ENCODE measurements around the gene ARHGAP26.

ARHGAP26 gene

DNA sequence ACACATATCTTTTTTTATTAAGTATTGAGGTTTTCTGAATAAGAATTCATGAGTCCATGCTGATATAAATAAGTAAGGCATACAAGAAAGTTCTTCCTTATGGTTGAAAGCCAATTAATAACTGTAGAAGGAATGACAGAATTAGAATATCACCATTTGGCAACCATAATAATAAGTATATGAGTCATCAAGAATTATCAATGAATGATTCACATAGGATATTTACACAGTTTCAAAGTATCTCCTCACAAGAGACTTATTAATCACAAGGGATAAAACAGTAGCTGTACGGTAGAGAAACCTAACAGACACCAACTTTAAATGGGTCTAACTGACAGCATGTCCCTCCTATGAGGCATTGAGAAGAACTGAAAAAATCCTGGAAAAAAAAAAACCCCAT, 471.7 kb downstream of the ARHGAP26 start:
- DNase-seq: no peak

DNA sequence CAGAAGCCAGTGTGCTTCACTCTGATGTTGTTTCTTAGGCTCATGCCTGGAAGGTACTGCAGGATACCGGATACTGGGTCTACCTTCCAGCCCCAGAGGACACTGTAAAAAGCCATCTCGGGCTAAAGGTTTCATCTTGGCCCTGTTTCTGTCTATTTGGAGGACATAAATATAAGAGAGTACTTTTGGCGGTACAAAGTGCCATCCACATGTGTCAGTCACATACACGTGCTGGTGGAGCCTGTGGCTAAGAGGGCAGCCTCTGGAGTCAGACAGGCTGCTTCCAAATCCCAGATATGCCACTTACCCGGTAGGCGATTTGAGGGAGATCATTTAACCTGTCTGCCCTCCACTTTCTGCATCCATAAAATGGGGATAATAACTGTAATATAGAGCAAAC, 472.9 kb downstream of the ARHGAP26 start:
- DNase-seq: no peak

DNA sequence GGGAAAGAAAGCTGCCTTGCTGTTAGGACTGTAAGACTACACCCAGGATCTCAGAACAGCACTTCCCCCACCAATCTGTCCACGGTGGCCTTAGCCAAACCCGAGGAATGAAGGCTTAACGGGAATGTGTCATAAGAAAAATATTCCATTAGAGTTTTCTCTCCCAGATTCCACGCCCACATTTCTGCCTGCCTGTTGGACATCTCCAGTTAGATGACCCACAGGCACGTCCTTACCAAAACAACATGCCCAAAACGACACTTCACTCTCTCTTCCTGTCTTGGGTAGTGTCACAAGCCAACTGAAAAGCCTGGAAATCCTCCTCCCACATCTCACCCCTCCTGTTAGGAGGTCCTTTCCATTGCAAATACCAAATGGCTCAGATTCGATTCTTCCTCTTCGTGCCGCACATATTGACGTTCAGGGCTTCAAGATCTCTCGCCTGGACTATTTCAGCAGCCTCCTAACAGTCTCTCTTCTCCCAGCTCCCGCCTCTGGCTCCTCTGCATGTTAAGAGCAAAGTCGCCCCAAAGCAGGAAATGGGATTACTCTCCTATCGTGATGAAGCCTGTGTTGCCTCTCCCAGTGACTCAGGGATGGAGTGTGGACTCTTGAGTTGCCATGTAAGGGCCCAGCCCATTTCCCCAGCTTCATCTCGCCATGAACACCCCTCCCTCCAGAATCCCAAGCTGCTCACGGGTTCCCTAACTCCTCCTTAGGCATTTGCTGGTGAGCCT, 474.0 kb downstream of the ARHGAP26 start:
- no peak for DNase-seq

DNA sequence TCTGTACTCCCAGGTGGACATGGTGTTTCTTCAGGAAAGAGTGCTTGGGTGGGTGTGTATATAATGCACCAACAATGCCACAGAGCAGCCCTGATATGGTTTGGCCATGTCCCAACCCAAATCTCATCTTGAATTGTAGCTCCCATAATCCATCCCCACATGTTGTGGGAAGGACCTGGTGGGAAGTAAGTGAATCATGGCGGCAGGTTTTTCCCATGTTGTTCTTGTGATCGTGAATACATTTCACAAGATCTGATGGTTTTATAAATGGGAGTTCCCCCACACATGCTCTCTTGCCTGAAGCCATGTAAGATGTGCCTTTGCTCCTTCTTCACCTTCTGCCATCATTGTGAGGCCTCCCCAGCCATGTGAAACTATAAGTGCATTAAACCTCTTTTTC, 474.8 kb downstream of the ARHGAP26 start:
- DNase-seq: no peak

DNA sequence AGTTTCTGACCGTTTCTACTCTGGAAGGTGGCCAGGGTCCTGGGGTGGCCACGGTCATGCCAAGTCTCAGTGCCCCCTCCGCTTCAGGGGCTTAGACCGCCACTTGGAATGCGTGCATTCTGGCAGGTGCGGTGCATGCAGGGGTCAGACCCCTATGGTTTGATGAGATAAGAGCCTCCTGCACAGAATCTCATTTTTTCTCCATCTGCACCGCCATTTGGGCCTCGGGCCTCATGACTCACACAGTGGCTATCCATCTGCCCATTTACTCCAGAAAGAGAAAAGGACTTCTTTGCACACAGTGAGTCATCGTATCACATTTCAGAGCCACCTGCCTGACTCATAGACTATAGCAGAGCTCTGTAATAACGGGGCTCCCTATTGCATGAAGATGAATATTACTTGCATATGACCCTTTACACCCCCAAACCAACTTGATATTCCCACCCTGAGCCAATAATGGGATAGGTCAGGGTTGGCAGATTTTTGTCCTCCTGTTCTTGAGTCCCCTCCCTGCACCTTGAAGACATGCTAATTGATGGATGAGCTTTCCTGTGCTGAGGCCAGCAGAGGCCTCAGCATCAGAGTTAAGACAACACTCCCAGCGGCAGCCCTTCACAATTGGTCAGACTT, 475.9 kb downstream of the ARHGAP26 start:
- no peak for DNase-seq

DNA sequence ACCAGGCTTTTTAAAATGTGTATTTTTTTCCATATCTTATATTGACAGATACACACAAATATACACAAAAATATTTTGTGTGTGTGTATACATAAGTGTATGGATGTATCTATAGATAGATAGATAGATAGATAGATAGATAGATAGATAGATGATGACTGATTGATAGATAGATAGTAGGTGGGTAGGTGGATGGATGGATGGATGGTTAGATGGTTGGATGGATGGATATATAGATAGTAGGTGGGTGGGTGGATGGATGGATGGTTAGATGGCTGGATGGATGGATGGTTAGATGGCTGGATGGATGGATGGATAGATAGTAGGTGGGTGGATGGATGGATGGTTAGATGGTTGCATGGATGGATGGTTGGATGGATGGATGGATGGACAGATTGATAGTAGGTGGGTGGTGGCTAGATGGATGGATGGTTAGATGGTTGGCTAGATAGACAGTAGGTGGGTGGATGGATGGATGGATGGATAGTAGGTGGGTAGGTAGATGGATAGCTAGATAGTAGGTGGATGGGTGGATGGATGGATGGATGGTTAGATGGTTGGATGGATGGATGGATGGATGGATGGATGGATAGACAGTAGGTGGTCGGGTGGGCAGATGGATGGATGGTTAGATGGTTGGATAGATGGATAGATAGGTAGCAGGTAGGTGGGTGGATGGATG, 477.1 kb downstream of the ARHGAP26 start:
- DNase-seq: no peak

DNA sequence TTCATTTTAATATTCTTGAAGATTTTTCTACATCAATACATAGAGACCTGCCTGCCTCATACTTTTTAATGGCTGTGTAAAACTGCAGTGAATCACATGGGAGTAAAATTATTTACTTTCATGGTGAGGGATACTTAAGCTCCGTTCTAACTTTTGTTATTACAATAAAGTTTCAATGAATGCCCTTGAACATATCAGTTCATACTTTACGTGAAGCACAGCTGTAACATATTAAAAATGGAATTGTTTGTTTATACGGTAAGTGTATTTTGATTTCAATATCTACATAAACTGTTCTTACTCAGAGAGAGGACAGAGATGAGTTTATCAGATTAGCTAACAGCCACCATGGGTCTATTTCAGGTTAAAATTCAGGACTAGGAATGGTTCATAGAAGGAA, 478.2 kb downstream of the ARHGAP26 start:
- DNase-seq: no peak

DNA sequence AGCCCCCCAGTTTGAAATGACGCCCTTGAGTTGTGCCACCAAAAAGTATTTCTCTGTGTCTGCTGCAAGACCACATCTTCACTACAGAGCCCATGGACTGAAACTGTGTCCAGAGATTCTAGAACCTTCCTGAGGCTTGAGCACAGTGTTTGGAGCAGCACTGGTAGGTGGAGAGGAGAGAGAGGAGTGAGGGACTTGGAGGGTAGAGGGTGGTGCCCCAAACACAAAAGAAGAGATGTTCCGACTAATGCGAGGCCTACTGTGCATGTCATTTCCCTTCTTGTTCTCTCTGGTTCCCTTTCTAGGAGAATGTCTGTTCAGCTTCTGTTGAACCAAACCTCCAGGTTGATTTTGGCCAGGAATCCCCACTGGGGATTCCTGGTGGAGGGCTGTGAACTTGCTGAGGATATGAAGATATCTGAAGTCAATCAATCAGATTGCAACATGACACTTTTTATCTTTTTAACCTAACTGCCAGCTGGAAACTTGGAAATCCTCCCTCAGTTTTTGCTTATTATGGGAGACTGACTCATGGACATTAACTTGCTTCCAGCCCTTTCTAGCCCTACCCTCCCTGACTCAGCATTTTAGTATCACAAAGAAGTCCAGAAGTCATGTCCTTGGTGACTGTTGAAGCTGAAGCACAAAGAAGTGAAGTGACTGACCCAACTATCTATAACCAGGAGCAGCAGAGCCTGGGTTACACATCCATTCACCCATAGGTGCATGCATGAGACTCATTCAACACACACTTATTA, 478.8 kb downstream of the ARHGAP26 start:
- no peak for DNase-seq

DNA sequence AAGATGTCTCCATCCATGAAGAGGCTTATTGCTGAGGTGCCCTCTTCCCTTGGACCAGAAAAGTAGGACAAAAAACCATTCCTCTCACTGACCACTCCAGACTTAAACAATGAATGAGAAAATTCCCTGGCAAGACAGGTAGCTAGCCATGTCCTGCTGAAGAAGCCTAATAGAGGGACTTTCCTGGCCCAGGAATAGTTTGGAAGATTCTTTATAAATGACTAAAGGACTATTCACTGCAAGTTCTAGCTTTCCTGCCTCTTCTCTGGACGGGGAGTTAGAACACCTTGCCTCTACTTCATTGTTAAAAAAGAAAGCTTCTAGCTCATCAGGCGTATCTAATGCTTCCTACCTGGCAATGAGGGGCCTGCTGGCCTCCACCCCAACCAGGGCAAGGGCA, 479.7 kb downstream of the ARHGAP26 start:
- DNase-seq: no peak

DNA sequence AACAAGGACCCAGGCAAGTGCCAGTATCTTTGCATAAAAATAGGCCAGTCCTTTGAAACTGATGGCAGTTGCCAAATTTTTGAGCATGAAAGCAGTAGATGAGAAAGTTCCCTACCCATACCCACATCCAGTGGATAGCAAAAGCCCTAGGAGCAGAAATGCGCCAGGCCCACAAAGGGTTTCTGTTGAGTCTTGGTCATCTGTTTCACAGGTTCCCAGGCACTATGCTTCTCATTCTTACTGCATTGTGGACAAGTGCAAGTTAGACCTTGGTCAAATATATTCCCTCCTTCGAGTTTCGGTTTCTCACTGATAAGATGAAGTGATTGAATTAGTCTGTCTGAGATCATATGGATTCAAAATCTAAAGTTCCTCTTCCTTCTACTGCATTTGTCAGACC, 481.0 kb downstream of the ARHGAP26 start:
- DNase-seq: no peak

DNA sequence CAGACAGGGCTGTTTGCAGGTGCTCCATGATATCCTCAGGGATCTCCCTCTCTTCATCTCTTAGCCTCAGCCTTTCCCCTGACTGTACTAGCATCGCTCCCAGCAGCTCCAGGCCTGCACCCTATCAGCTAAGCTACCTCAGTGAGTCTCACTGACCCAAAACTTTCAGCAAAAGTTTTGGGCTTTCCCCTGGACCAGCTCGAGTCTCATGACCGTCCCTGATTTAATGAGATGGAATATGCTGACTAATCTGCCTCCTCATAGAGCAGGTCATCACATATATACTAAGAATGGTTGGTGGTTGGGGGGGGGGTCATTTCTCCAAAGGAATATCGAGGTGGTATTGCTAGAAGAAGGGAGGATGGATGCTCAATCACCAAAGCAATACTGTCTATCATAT, 481.8 kb downstream of the ARHGAP26 start:
- no peak for DNase-seq

DNA sequence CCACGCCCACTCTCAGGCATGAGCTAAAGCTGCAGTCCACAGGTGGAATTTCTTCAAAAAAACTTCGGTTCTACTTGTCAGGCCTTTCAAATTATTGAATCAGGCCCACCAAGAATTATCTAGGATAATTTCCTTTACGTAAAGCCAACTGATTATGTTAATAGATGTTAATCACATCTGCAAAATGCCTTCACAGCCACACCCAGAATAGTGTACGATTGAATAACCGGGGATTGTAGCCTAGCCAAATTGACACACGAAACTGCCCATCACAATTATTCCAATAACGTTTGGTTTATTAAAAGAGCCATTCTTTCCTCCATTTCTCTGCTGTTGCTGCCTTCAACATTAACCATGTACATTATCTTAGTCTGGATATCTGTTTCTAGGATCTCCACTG, 484.6 kb downstream of the ARHGAP26 start:
- no peak for DNase-seq

DNA sequence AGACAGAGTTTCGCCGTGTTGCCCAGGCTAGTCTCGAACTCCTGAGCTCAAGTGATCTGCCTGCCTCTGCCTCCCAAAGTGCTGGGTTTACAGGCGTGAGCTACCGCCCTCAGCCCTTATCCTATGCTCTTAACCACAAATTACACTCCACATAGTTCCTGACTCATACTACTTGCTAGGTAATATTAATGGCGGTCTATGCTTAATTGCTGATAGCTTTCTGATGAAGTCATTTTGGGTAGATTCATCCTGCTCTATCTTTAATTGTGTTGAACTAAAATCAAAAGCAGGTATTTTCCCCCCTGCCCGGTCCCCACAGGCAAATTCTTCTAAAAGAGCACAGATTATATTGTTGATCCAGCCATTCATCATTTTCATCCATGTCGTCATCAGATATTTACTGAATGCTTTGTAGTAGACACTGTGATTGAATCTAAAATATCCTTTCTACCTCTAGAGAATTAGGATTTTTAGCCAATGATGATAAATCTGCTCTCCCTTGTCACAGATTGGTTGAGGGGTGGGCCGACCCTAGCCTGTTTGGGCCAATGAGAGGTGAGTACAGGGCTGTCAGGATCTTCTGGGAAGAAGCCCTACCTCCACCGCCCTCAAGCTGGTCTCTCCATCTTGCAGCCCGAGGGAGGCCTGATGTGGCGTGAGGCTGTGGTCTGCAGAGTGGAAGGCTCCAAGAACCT, 488.5 kb downstream of the ARHGAP26 start:
- no peak for DNase-seq

DNA sequence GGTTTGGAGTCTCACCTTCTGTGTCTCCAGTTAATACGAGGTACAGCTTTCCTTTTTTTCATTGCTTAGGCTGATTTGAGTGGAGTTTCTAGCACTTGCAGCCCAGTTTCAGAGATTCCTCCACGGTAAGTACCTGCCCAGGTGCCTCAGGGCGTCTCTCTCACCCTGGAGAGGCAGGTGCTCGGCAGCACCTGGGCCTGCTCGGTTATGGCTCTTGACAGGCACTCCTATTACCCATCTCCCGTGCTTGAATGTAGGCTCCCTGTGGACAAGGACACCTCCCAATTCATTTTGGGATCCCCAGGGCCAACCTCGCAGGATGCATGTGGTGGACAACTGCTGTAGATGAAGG, 489.1 kb downstream of the ARHGAP26 start:
- no peak for DNase-seq

DNA sequence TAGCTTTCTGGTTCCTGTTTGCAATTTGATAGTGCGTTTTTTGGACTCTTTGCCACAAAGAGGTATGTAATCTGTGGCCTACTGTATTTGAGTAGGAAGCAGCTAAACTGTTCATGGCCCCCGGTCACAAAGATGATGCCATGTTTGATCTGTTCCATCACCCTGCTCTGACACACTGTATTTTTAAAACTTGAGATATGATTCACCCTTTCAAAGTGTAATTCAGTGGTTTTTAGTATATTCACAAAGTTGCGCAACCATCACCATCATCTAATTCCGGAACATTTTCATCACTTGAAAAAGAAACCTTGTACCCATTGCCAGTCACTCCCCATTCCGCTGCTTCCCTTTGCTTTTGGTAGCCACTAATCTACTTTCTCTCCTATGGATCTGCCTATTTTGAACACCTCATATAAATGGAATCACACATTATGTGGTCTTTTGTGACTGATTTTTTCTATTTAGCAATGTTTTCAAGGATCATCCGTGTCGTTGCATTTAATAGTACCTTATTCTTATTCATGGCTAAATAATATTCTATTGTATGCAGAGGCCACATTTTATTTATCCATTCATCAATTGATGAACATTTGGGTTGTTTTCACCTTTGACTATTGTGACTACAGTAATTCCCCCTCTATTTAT, 491.7 kb downstream of the ARHGAP26 start:
- no peak for DNase-seq

DNA sequence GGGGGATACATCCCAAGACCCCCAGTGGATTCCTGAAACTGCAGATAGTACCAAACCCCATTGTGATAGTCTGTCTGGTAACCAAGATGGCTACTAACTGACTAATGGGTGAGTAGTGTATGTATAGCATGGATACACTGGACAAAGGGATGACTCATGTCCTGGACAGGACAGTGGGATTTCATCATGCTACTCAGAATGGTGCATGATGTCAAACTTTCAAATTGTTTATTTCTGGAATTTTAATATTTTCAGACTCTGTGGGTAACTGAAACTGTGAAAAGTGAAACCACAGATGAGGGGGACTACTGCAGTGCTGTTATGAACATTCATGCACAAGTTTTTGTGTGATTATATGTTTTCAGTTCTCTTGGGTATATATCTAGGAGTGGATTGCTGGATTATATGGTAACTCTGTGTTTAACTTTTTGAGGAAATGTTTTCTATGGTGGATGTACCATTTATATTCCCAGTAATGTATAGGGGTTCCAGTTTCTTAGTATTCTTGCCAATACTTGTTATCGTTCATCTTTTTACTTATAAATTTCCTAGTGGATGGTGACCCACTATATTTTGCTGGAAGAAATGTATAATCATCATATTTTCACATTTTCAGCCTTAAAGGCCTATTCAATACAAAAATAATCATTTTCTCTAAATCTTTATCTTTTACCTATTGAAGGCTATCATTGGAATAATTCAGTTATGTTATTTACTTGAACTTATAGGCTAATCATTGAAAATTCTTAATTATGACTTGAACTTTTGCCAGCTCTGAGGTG, 492.4 kb downstream of the ARHGAP26 start:
- DNase-seq: no peak

DNA sequence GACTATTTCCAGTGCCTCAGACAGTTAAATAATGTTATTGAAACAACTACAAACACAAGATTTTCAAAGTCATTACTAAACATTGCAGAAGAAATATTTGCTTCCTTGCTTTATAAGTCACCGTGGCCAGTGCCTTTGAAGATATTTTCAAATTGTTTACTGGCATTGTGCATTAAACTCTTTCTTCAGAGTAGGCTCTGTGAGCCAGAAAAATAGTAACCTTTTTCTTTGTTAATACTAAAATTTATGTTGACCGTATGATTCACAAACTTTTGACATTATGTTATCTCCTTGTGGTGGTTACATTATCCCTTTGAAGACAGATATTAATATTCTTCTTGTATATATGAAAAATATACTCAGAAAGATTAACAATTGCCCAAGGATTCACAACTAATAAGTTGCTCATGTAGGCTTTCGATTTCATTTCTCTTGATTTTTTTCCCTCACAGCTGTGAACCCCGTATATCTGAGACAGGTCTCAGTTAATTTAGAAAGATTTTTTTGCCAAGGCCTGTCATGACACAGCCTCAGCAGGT, 493.2 kb downstream of the ARHGAP26 start:
- DNase-seq: no peak

DNA sequence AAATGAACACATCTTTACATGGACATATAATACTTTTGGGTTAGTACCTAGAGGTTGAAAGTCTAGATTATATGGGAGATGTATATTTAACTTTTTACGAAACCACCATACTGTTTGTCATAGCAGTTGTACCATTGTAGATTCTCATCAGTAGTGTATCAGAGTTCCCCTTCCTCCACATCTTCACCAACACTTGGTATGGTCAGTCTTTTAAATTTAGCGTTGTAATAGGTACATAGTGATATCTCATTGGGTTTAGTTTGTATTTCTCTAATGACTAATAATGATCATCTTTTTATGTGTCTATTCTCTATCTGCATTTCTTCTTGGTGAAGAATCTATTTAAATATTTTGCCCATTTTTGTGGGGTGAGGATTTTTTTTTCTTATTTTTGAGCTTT, 495.8 kb downstream of the ARHGAP26 start:
- DNase-seq: no peak

DNA sequence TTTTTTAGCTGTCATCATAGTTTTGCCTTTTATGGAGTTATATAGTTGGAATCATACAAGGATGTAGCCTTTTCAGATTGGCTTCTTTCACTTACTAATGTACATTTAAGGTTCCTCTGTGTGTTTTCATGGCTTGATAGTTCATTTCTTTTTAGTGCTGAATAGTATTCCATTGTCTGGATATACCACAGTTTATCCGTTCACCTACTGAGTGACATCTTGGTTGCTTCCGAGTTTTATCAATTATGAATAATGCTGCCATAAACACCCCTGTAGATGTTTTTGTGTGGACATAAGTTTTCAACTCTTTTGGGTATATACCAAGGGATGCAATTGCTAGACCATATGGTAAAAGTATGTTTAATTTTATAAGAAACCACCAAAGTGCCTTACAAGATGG, 497.0 kb downstream of the ARHGAP26 start:
- no peak for DNase-seq

DNA sequence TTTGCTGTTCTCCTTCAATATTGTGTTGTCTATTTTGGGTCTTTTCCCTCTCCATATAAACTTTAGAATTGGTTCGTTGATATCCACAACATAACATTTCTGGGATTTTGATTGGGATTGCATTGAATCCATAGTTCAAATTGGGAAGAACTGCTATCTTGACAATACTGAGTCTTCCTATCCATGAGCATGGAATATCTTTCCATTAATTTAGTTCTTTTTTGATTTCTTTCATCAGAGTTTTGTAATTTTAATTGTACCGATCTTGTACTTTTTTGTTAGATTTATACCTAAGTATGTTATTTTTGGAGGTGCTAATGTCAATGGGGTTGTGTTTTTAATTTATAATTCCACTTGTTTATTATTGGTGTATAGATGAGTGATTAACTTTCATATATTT, 498.2 kb downstream of the ARHGAP26 start:
- no peak for DNase-seq

DNA sequence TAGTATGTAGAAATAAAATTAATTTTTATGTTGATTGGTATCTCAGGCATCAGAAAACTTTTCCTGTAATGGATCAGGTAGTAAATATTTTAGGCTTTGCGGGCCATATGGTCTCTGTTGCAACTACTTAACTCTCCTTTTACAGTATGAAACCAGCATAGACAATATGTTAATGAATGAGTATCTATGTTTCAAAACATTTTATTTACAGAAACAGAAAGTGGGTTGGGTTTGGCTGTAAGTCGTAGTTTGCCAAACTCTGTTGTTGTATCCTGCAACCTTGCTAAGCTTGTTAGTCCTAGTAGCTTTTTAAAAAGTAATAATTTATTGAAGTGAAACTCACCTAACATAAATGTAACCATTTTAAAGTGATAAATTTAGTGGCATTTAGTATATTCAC, 501.3 kb downstream of the ARHGAP26 start:
- DNase-seq: no peak
